Common myeloid progenitor, CD34-positive (primary cell): ENCODE data around the gene DCLK1.

Source experiments
- CTCF ChIA-PET: fragments of 350-600 bp; sonication (Branson Sonifier 250); formaldehyde crosslinking; loops from one replicate; lab custom pipeline; 2021; ENCODE audit warnings: antibody characterized with exemption; lab: Charles Lee
- POLR2A ChIA-PET: fragments of 350-600 bp; sonication (Branson Sonifier 250); formaldehyde crosslinking; loops from one replicate; lab custom pipeline; 2021; ENCODE audit warnings: antibody characterized with exemption; lab: Charles Lee
- DNase-seq, 3 donors: peaks; one replicate each; pipeline versions ENCODE4 v3.0.0 to v3.0.0-alpha.2; 2013
- H3K27ac ChIP-seq, 2 experiments: 1 replicate in 1 of 2; 2 replicates in 1 of 2; pipeline ENCODE4 v1.7.0; 2013; ENCODE audit warnings: inconsistent platforms in 2 of 2, low read length in 2 of 2, mild to moderate bottlenecking in 2 of 2, low read depth in 1 of 2, moderate library complexity in 1 of 2; ENCODE audit not compliant: severe bottlenecking in 2 of 2, insufficient read depth in 1 of 2, poor library complexity in 1 of 2
- H3K27me3 ChIP-seq, 5 experiments: replicated peaks in 2 of 5; 1 replicate in 3 of 5; 2 replicates in 2 of 5; pipeline versions ENCODE4 v1.6.1 to v1.7.0; 2013; ENCODE audit warnings: low read length in 4 of 5, mild to moderate bottlenecking in 2 of 5, moderate library complexity in 2 of 5, inconsistent platforms in 1 of 5; ENCODE audit not compliant: insufficient read depth in 5 of 5, control insufficient read depth in 4 of 5
- H3K36me3 ChIP-seq, 4 experiments: 1 replicate in 2 of 4; 2 replicates in 2 of 4; pipeline versions ENCODE4 v1.6.1 to v1.7.0; 2013; ENCODE audit warnings: low read length in 3 of 4, control low read depth in 1 of 4, mild to moderate bottlenecking in 1 of 4; ENCODE audit not compliant: control insufficient read depth in 4 of 4, insufficient read depth in 4 of 4
- H3K4me1 ChIP-seq, 4 experiments: 1 replicate in 3 of 4; 2 replicates in 1 of 4; pipeline versions ENCODE4 v1.6.1 to v1.7.1; 2013; ENCODE audit warnings: low read length in 3 of 4, mild to moderate bottlenecking in 3 of 4, control low read depth in 1 of 4, inconsistent platforms in 1 of 4, moderate library complexity in 1 of 4; ENCODE audit not compliant: control insufficient read depth in 4 of 4, insufficient read depth in 4 of 4; ENCODE audit errors: control extremely low read depth in 1 of 4
- H3K4me3 ChIP-seq, 7 experiments: 1 replicate in 4 of 7; 2 replicates in 3 of 7; pipeline versions ENCODE4 v1.5.1 to v1.7.0; 2013; ENCODE audit warnings: mild to moderate bottlenecking in 7 of 7, low read length in 6 of 7, moderate library complexity in 6 of 7, inconsistent platforms in 2 of 7, low read depth in 2 of 7, control low read depth in 1 of 7; ENCODE audit not compliant: insufficient read depth in 4 of 7, control insufficient read depth in 1 of 7; ENCODE audit errors: extremely low read depth in 1 of 7
- H3K9me3 ChIP-seq, 5 experiments: 1 replicate in 4 of 5; 2 replicates in 1 of 5; pipeline versions ENCODE4 v1.6.1 to v1.7.1; 2013; ENCODE audit warnings: low read length in 4 of 5, mild to moderate bottlenecking in 2 of 5, inconsistent platforms in 1 of 5, low read depth in 1 of 5, moderate library complexity in 1 of 5; ENCODE audit not compliant: control insufficient read depth in 4 of 5, insufficient read depth in 2 of 5; ENCODE audit errors: control extremely low read depth in 1 of 5
- WGBS: methylation state at CpG from one replicate; pipeline ENCODE4 v1.1.5; 2013; ENCODE audit not compliant: insufficient coverage; 5-methylcytosine and 5-hydroxymethylcytosine counted together

The DCLK1 gene

GRCh38 chr13:35850569-35850968 is 280.6 kb downstream of the DCLK1 start:
- Histone ChIP-seq H3K9me3 (no peaks in the 10 kb centered on the region), H3K36me3 (no peaks in the 10 kb centered on the region), H3K4me1 (no peaks in the 10 kb centered on the region), H3K27me3 (peaks cover 3 to 24% (median 7%) of the 10 kb centered on the region in 5 experiments), H3K4me3 (no peak overlapping the region), H3K27ac (no peak overlapping the region)
- ChIA-PET POLR2A (no interaction called here), CTCF (no interaction called here)
- WGBS: 91% methylated on average over 1 of the region's 5 CpGs
- no peak for DNase-seq

DNA sequence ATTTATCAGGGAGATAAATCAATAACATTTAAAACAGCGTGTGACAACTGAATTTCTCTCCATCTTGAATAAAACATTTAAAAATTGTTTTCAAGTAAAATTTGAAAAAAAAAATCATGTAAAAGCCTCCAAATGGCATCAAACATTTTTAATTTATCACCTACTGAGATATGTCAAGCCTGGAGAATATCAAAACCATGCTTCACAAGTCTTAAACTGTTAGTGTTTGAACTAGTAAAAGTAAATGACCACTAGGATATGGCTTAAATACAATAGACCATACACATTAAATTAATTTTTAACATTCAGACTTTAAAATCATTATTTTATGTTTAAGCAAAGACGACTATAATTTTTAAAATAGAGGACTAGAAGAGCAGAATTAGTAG is 281.9 kb downstream of the DCLK1 start:
- no peaks in the 10 kb centered on the region for H3K4me1 ChIP-seq
- no peak overlapping the region for H3K27ac ChIP-seq
- DNase-seq: no peak
- no peaks in the 10 kb centered on the region for H3K36me3 ChIP-seq
- ChIA-PET CTCF (no interaction called here), POLR2A (no interaction called here)
- no CpG with 5 or more reads among the region's 2 CpGs for whole genome bisulfite sequencing
- H3K27me3 ChIP-seq: peaks cover 0 to 11% (median 4%) of the 10 kb centered on the region in 5 experiments
- no peak overlapping the region for H3K4me3 ChIP-seq
- H3K9me3 ChIP-seq: no peaks in the 10 kb centered on the region

- H3K27me3 ChIP-seq: peaks cover 0 to 5% (median 2%) of the 10 kb centered on the region in 5 experiments
- H3K4me3 ChIP-seq: no peak overlapping the region
- H3K4me1 ChIP-seq: no peaks in the 10 kb centered on the region
- CTCF ChIA-PET: no interaction called here
- no CpG with 5 or more reads among the region's 3 CpGs for WGBS
- H3K27ac ChIP-seq: no peak overlapping the region
- H3K9me3 ChIP-seq: no peaks in the 10 kb centered on the region
- H3K36me3 ChIP-seq: no peaks in the 10 kb centered on the region
- POLR2A ChIA-PET: no interaction called here
- DNase-seq: no peak
These were observed 282.6 kb downstream of the DCLK1 start for GRCh38 chr13:35848336-35849255.

GRCh38 chr13:35843272-35843671 is 287.9 kb downstream of the DCLK1 start:
- H3K4me1 ChIP-seq: no peaks in the 10 kb centered on the region
- H3K36me3 ChIP-seq: no peaks in the 10 kb centered on the region
- no peak overlapping the region for H3K27ac ChIP-seq
- peaks cover 0 to 2% (median 0%) of the 10 kb centered on the region in 5 experiments for H3K27me3 ChIP-seq
- no peaks in the 10 kb centered on the region for H3K9me3 ChIP-seq
- POLR2A ChIA-PET: no interaction called here
- CTCF ChIA-PET: no interaction called here
- H3K4me3 ChIP-seq: no peak overlapping the region
- DNase-seq: no peak

DNA sequence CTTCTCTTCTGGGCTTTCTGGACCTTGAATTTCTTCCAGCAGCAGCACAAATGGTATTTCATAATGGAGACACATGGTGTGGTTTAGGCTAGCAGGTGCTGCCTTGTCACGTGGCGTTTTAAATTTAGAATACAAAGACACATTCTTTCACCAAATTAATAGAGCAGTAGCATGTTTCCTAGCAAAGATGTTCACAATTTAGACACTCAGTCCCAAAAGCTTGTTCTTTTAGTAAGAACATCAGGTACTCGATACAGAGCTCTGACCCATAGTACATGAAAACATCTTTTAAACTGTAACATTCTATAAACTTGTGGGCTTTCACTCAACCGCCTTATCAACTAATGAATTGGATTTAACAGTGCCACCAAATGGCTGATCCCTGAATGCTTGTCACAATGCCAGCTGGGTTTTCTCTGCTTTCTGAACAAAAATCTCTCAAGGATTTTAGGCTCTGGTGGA is 290.1 kb downstream of the DCLK1 start:
- Histone ChIP-seq H3K9me3 (no peaks in the 10 kb centered on the region), H3K27ac (no peak overlapping the region), H3K27me3 (peaks cover 0 to 2% (median 0%) of the 10 kb centered on the region in 5 experiments), H3K4me3 (no peak overlapping the region), H3K4me1 (no peaks in the 10 kb centered on the region), H3K36me3 (no peaks in the 10 kb centered on the region)
- DNase-seq: no peak
- ChIA-PET POLR2A (no interaction called here), CTCF (no interaction called here)
- WGBS: 86% methylated on average over 4 of the region's 4 CpGs

GRCh38 chr13:35839806-35840205 is 291.4 kb downstream of the DCLK1 start:
- no peak for DNase-seq
- 92% methylated on average over 4 of the region's 5 CpGs for WGBS
- Histone ChIP-seq H3K9me3 (no peaks in the 10 kb centered on the region), H3K4me1 (no peaks in the 10 kb centered on the region), H3K36me3 (no peaks in the 10 kb centered on the region), H3K4me3 (no peak overlapping the region), H3K27ac (no peak overlapping the region), H3K27me3 (peaks cover 0 to 2% (median 0%) of the 10 kb centered on the region in 5 experiments)
- POLR2A ChIA-PET: interaction anchor here (0.6 kb wide), 1 partner anchor 795 kb away, joined by 3 read pairs; no protein-coding TSS in a partner anchor
- CTCF ChIA-PET: no interaction called here

GRCh38 chr13:35838356-35838755 is 292.8 kb downstream of the DCLK1 start:
- CTCF ChIA-PET: no interaction called here
- no peak for DNase-seq
- Histone ChIP-seq H3K4me1 (no peaks in the 10 kb centered on the region), H3K27ac (no peak overlapping the region), H3K36me3 (no peaks in the 10 kb centered on the region), H3K4me3 (no peak overlapping the region), H3K27me3 (peaks cover 0 to 2% (median 0%) of the 10 kb centered on the region in 5 experiments), H3K9me3 (peaks cover 0 to 2% (median 0%) of the 10 kb centered on the region in 5 experiments)
- WGBS: 0% methylated on average over 1 of the region's 1 CpG
- POLR2A ChIA-PET: no interaction called here
